Endothelial cell of hepatic sinusoid (primary cell): Measurements from ENCODE around the gene GRIN1.

Experiments used
- in situ Hi-C: cut with HindIII; loops from 2 replicates; pipeline ENCODE4 v1.10.0; 2017; ENCODE audit warnings: low sequenced_read_pairs

Gene GRIN1

GRCh38 chr9:137145731-137146526 lies 7.0 kb downstream of the GRIN1 start:
- in situ Hi-C loops: no loop called here

- in situ Hi-C loops: no loop called here
Measured at GRCh38 chr9:137146527-137146918, 7.6 kb downstream of the GRIN1 start.

- in situ Hi-C loops: no loop called here
Measured at GRCh38 chr9:137147091-137147792, 8.3 kb downstream of the GRIN1 start.

- in situ Hi-C loops: no loop called here
Measured at GRCh38 chr9:137147793-137148160, 8.8 kb downstream of the GRIN1 start.

GRCh38 chr9:137148242-137148641 lies 9.3 kb downstream of the GRIN1 start:
- in situ Hi-C loops: no loop called here

GRCh38 chr9:137148661-137149060 lies 9.7 kb downstream of the GRIN1 start:
- in situ Hi-C loops: no loop called here

- in situ Hi-C loops: no loop called here
Measured at GRCh38 chr9:137149363-137149762, 10.4 kb downstream of the GRIN1 start.

- in situ Hi-C loops: loop anchor here (25.0 kb wide), 2 partner anchors 213 to 338 kb away; partner anchors contain the start of genes C8G, FBXW5 and RABL6
Measured at GRCh38 chr9:137149942-137150616, 11.1 kb downstream of the GRIN1 start.

- in situ Hi-C loops: loop anchor here (25.0 kb wide), 2 partner anchors 214 to 339 kb away; partner anchors contain the start of genes C8G, FBXW5 and RABL6
Measured at GRCh38 chr9:137150617-137151457, 11.9 kb downstream of the GRIN1 start.

- in situ Hi-C loops: loop anchor here (25.0 kb wide), 2 partner anchors 216 to 341 kb away; partner anchors contain the start of genes C8G, FBXW5 and RABL6
Measured at GRCh38 chr9:137152844-137153405, 14.0 kb downstream of the GRIN1 start.

- in situ Hi-C loops: loop anchor here (25.0 kb wide), 2 partner anchors 219 to 344 kb away; partner anchors contain the start of genes C8G, FBXW5 and RABL6
Measured at GRCh38 chr9:137156567-137157375, 17.8 kb downstream of the GRIN1 start.

- in situ Hi-C loops: loop anchor here (25.0 kb wide), 2 partner anchors 221 to 346 kb away; partner anchors contain the start of genes C8G, FBXW5 and RABL6
Measured at GRCh38 chr9:137157618-137158415, 18.9 kb downstream of the GRIN1 start.

- in situ Hi-C loops: loop anchor here (25.0 kb wide), 2 partner anchors 221 to 346 kb away; partner anchors contain the start of genes C8G, FBXW5 and RABL6
Measured at GRCh38 chr9:137158625-137159024, 19.7 kb downstream of the GRIN1 start.

- in situ Hi-C loops: loop anchor here (25.0 kb wide), 2 partner anchors 222 to 347 kb away; partner anchors contain the start of genes C8G, FBXW5 and RABL6
Measured at GRCh38 chr9:137159105-137160053, 20.4 kb downstream of the GRIN1 start.

GRCh38 chr9:137160054-137160425 lies 21.1 kb downstream of the GRIN1 start:
- in situ Hi-C loops: loop anchor here (25.0 kb wide), 2 partner anchors 223 to 348 kb away; partner anchors contain the start of genes C8G, FBXW5 and RABL6

- in situ Hi-C loops: loop anchor here (25.0 kb wide), 2 partner anchors 224 to 349 kb away; partner anchors contain the start of genes C8G, FBXW5 and RABL6
Measured at GRCh38 chr9:137160716-137161557, 22.0 kb downstream of the GRIN1 start.
